Measurements from ENCODE around the gene RPS26. TPM values are rescaled to one million over a fixed set of nuclear protein-coding genes. Genes with fewer than 3 reads are reported as not detected.

RPS26 gene
- total RNA-seq, 1 donor from 2014 or later = 77.2 TPM

GRCh38 chr12:56086608-56087007 is 44.9 kb downstream of the RPS26 start:
- TF ChIP-seq CTCF (IDR thresholded peaks at IDR 0.05) = no peak
- H3K36me3 ChIP-seq = peaks cover 27% of the 10 kb centered on the region
- no peaks in the 10 kb centered on the region for H3K27me3 ChIP-seq (ENCODE audit: low read depth)
- H3K27ac ChIP-seq = peak overlapping the region; percentile 18
- no peak for ATAC-seq
- no peak for DNase-seq
- intact Hi-C loops (cut with DNase I) = no loop called here
- peaks cover 16% of the 10 kb centered on the region for H3K4me1 ChIP-seq
- no peaks in the 10 kb centered on the region for H3K9me3 ChIP-seq
- no peak overlapping the region for H3K4me3 ChIP-seq

GRCh38 chr12:56087220-56087619 is 45.5 kb downstream of the RPS26 start:
- ATAC-seq (peak; percentile 97 to 98), DNase-seq (peak; percentile 94)
- Histone ChIP-seq H3K36me3 (peaks cover 27% of the 10 kb centered on the region), H3K27ac (peak overlapping the region; percentile 72), H3K9me3 (no peaks in the 10 kb centered on the region), H3K4me1 (peaks cover 16% of the 10 kb centered on the region), H3K27me3 (ENCODE audit: low read depth) (no peaks in the 10 kb centered on the region), H3K4me3 (no peak overlapping the region)
- no peak for TF ChIP-seq CTCF (IDR thresholded peaks at IDR 0.05)
- intact Hi-C loops (cut with DNase I) = no loop called here

Other genes starting within 250 kb of the RPS26 start
- 40.1 TPM for gene SARNP, start 224.2 kb upstream of the RPS26 start, total RNA-seq
- gene ORMDL2, start 223.9 kb upstream of the RPS26 start, total RNA-seq = 49.6 TPM
- 35.7 TPM for gene DNAJC14, start 212.3 kb upstream of the RPS26 start, total RNA-seq
- 35.2 TPM for gene MMP19, start 199.0 kb upstream of the RPS26 start, total RNA-seq
- gene PYM1, start 114.0 kb upstream of the RPS26 start, total RNA-seq = 28.9 TPM
- gene DGKA, start 110.8 kb upstream of the RPS26 start, total RNA-seq = 35.3 TPM
- gene PMEL, start 75.9 kb upstream of the RPS26 start, total RNA-seq = 1.2 TPM
- gene CDK2, start 75.1 kb upstream of the RPS26 start, total RNA-seq = 22.2 TPM
- 138 TPM for gene RAB5B, start 67.8 kb upstream of the RPS26 start, total RNA-seq
- gene SUOX, start 44.6 kb upstream of the RPS26 start, total RNA-seq = 23.3 TPM
- gene IKZF4, start 20.9 kb upstream of the RPS26 start, total RNA-seq = 13.1 TPM
- 80.5 TPM for gene ERBB3, start 38.2 kb downstream of the RPS26 start, total RNA-seq
- 69.4 TPM for gene PA2G4, start 62.6 kb downstream of the RPS26 start, total RNA-seq
- 2,837 TPM for gene RPL41, start 74.7 kb downstream of the RPS26 start, total RNA-seq
- 12.5 TPM for gene ZC3H10, start 76.3 kb downstream of the RPS26 start, total RNA-seq
- 114 TPM for gene ESYT1, start 86.3 kb downstream of the RPS26 start, total RNA-seq
- 21.4 TPM for gene MYL6B, start 110.7 kb downstream of the RPS26 start, total RNA-seq
- 1,292 TPM for gene MYL6, start 116.4 kb downstream of the RPS26 start, total RNA-seq
- gene SMARCC2, start 147.6 kb downstream of the RPS26 start, total RNA-seq = 115 TPM
- 49.8 TPM for gene RNF41, start 180.0 kb downstream of the RPS26 start, total RNA-seq
- 20.9 TPM for gene NABP2, start 182.4 kb downstream of the RPS26 start, total RNA-seq
- not detected for gene SLC39A5, start 188.1 kb downstream of the RPS26 start, total RNA-seq
- gene ANKRD52, start 216.5 kb downstream of the RPS26 start, total RNA-seq = 27.8 TPM
- gene COQ10A, start 225.0 kb downstream of the RPS26 start, total RNA-seq = 12.8 TPM

All from lower lobe of right lung (tissue), 2 donors.